GM18951 (cell line): ENCODE data around the gene DNAJB9.

Source experiments
- POLR2A ChIP-seq: IDR thresholded peaks from 4 replicates; pipeline ENCODE4 v1.6.1; 2011; ENCODE audit warnings: mild to moderate bottlenecking; ENCODE audit not compliant: insufficient read length, insufficient read depth; ENCODE audit errors: extremely low read depth
- in situ Hi-C: fragments of 300-500 bp; cut with MboI; formaldehyde crosslinking; loops from one replicate; pipeline ENCODE4 v1.12.0; 2022; ENCODE audit warnings: low sequenced_read_pairs, mixed read lengths, inconsistent platforms; ENCODE audit not compliant: unreplicated experiment

The DNAJB9 gene

DNA sequence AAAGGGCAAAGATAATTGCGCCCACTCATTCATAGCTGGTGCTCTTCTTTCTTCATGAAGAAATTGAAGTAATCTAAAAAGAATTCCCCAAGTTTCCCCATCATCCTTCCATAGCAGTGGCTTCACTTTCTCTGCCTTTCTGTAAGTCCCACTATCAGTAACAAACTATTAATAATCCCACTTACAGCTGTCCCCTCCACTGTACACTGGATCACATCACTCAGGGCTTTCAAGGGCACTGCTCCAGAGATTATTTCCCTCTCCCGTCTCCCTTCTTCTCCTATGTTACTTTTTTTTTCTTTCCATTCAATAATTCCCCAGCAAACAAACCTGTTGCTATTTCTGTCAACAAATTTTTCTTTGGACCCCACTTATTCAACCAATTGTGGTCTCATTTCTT is 16.2 kb downstream of the DNAJB9 start:
- no peak for TF ChIP-seq POLR2A
- in situ Hi-C loops: no loop called here

DNA sequence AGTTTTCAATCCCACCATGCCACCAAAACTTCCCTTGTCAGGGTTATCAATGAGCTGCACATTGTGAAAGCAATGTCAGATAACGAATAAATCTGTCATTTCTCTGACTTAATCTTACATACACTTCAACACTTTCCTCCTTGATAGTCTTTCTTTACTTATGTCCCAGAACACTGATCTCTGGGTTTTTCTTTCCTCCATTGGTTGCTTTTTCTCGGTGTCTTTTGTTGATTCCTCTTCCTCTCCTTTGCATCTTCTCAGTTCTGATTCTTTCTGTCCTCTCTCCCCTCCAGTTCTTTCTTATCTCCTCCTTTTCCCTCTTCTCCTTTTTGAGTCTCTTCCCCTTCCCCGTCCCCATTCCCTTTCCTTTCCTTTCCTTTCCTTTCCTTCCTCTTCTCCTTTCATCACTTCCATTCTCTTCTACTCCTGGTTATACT is 16.6 kb downstream of the DNAJB9 start:
- in situ Hi-C loops: no loop called here
- TF ChIP-seq POLR2A: no peak

DNA sequence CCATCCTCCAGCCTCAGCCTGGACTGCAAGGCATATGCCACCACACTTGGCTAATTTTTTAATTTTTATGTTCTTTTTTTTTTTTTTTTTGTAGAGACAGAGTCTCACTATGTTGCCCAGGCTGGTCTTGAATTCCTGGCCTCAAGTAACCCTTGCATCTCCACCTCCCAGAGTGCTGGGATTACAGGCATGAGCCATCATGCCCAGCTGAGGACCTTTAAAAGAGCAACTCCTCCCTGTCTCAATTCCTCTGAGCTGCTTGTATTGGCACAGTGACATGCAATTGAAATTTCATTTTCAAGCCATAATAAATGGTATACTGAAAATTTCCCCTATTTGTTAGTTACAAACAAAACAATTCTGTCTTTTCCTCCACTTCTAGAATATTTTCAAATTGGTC is 19.5 kb downstream of the DNAJB9 start:
- no peak for TF ChIP-seq POLR2A
- in situ Hi-C loops: no loop called here

DNA sequence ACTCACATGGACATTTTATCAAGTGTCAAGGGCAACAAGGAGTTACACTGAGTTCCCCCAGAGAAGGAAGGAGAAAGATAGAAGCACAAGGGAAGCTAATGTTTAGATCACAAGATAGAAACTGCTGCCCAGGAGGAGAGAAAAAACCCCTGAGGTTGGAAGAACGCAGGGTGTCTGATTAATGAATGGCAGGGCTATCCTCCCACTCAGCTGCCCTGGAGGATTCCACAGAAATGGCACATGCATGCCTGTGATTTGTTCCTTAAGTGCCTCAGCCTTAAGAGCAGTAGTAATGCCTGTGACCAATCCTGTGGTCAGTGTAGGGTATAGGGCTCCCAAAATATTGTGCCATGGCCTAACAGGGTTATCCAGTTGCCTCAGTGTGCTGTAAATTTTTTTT is 20.2 kb downstream of the DNAJB9 start:
- TF ChIP-seq POLR2A: no peak
- in situ Hi-C loops: no loop called here

DNA sequence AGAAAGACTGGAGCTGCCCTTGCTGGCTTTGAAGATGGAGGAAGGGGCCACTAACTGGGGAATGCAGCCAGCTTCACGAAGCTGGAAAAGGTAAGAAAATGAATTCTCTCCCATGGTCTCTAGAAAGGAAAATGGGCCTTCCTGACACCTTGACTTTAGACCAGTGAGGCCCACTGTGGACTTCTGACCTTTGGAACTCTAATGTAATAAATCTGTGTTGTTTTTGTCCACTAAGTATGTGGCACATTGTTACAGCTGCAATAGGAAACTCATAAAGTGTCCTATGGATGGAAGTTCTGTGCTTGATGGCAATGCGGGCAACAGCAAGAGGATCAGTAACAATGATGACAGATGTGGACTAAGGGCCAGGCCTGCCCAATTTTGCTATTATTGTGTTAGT is 20.9 kb downstream of the DNAJB9 start:
- no peak for TF ChIP-seq POLR2A
- in situ Hi-C loops: no loop called here

DNA sequence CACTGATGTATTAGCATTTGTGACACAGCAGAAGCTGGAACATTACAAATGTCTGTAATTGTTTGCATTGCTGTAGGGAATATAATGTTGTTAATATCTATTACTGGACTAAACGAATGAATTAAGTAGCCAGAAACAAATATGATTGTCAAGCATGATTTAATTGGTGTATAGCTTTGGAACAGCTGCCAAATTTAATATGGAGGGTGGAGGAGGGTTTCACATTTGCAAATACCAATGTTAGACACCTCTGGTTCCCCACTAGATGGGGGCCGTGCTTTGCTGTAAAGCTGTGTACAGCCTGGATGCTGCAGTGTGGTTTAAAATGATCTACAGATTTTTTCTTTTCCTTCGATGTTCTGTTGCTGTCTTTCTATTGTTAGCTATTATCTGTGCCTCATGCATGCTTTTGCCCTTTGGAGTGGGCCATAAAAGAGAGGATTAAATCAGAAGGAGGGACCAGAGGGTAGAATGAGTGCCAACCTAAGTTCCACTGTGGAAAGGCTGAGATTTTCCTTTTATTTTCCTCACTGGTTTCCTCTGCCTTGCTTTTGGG is 23.1 kb downstream of the DNAJB9 start:
- in situ Hi-C loops: no loop called here
- no peak for TF ChIP-seq POLR2A

DNA sequence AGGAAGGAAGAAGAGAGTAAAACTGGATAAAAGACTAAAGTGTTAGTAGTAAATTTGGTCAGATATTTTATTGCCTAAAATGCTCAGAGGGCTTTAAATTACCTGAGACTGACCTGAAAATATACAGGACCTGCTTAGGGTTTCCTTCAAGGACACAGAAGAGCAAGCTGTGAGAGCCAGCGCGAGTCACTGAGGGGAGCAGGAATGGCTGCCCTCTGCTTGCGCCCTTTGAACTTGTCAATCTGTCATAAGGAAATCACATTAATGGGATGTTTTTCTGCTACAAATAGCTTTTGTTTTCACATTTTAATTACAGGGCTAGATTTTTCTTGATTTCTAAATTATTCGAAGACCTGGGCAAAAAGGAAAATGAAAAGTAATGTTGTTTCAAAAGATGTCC is 26.9 kb downstream of the DNAJB9 start:
- in situ Hi-C loops: no loop called here
- no peak for TF ChIP-seq POLR2A

DNA sequence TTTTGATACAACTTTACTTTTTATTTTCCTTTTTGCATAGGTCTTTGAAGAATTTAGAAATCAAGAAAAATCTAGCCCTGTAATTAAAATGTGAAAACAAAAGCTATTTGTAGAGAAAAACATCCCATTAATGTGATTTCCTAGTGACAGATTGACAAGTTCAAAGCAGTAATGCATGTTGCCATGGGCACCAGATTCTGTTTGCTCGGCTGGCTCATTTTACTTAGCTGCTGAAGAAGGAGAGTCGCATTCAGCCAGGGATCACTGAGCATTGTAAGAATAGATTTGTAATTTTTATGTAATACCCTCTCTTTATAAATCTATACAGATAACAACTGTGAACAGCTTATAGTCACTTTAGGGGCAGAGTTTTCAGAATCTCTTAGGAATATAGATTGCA is 28.5 kb downstream of the DNAJB9 start:
- in situ Hi-C loops: no loop called here
- no peak for TF ChIP-seq POLR2A

DNA sequence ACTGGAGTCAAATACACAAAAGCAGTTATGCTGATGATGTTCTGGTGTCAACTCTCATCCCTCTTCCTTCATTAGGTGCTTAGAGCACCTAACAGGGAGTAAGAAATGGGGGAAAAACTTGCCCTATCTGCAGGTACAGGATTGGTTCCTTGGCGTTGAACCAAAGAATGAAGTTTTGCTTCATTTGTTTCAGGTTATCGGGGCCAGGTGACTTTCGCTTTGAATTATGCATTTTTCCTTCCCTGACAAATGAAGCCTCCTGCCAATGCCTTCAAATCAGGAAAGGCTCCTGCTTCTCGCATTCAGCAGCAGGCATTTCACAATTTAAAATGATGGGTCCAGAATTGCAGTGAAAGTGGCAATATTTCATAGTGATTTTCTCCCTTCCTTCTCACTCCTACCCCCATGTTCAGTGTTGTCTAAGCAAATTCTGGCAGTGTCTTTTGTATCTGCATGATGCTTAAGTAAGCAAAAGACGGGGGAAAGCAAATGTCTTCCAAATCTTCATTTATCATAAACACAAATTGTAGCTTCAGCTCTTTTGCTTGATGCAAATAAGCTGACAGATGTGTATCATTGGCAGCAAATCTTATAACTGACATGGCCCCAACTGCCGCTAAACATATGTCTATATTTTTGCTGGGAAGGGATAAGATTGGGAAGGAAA is 29.4 kb downstream of the DNAJB9 start:
- TF ChIP-seq POLR2A: no peak
- in situ Hi-C loops: no loop called here

DNA sequence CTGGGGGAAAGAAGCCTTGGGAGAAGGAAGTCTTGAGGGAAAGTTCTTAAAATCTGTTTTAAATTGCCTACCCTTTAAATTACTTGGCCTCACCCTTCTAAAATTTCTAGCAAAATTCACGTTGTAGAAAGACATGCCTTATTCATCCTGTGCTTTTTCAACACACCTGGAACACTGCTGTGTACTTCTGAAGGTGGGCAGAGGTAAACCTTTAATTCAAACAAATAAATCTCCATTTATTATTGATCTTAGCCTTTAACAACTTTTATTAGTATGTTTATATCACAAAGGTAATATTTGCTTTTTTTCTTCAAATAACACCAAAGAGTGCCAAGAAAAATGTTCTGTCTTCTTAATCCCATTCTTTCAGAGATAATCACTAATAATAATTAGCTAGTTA is 30.7 kb downstream of the DNAJB9 start:
- in situ Hi-C loops: no loop called here
- TF ChIP-seq POLR2A: no peak

DNA sequence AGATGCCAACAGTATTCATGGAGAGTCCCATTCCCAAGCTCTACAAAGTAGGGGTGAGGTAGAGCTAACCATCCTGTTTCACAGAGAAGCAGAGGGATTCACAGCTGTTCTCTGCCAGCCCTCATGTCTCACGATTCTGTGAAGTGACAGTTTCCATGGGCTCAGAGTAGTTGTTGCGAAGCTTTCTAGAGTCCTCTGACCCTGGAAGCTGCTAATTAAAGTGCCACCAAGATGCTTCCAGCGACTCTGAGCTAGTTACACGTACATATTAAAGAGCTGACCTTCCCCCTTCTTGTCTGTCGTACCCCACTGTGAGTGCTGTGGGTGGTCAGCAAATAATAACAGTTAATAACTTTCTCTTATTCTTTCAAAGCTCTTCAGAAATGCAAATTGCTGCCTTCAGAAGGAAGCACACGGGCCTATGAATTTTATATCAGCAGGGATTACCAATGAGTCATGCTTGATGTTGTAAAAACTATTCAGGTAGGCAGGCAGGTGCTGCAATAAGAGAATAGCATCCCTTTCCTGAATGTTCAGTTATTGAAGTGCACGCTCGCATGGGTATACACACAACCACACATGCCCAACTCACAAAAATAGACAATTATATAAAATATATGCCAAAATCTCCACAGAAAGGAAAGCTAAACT is 34.1 kb downstream of the DNAJB9 start:
- in situ Hi-C loops: no loop called here
- no peak for TF ChIP-seq POLR2A

DNA sequence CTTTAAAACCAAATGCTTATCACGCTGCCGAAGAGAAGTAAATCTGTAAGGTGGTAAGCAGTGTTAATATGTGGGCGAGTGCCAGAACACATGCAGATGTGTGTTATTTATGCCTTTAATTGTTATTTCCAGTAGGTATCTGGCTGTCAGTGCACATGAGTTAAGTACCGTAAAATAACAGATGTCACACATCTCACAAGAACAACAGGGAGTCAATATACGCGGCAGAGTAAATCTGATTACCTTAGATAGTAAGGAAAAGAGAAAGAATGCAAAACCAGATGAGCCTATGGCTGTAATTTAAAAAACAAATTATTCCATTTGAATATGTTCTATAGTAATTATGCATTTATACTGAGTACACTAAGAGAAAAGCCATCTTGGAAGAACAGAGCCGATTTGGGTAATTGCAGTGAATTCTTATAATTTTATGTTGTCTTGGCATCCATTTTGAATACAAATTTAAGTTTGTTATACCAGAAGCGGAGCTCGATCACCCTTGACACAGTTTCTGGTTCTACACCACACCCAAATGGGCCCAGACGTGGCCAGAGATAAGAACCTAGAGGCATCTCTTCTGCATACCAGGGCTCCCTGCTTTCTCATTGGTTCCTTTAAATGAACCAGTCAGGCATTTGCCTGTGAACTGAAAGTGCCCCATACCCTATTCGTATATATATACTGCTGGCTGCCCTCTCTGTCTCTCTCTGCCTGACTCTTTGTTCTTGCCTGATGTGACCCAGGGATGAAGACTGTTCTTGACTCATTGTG is 34.8 kb downstream of the DNAJB9 start:
- TF ChIP-seq POLR2A: no peak

DNA sequence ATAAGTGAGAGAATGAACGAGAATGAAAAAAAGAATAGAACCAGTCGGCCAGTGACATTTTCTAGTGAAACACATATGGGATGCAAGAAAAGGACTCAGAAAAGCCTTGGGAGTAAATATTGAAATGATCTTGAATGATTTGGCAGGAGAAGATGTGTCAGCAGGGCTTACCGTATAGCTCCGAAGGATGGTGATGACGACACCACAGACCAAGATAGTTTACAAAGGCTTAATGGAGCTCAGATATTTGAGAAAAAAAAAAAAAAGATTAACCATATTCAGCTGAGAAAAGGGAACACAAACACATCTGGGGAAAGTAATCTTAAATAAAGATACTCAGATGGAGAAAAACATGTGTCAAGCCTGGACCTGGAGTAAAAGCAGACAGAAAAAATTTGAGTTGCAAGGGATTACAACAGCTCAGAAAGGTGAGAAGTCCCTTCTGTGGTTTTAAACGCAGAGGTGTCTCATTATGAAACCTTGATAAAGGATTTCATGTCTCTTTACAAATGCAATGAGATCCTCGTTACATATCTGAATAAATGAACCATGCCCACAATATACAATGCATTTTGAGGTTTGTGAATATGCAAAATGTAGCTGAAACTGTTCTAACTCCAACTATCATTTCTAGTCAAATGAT is 36.0 kb downstream of the DNAJB9 start:
- TF ChIP-seq POLR2A: no peak
- in situ Hi-C loops: no loop called here

More for the DNA sequence above, 34.8 kb downstream of the DNAJB9 start:
- in situ Hi-C loops: no loop called here

DNA sequence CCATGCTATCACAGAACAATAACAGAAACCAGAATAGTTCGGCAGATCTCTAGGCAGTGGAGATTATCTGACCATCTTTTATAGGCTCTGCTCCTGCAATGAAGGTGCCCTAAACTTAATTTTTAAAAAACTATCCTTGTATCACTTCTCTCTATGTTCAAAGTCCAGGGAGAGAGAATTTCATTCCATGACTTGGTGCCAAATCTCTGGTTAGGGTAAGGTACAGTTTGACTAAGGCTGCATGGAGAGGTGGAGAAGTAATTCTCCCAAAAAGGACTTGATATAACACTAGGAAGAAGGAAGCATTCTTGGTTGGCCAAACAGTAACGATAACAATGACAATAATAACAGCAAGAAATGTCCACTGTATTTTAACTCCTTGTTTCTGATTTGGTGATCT is 40.0 kb downstream of the DNAJB9 start:
- TF ChIP-seq POLR2A: no peak
- in situ Hi-C loops: no loop called here

DNA sequence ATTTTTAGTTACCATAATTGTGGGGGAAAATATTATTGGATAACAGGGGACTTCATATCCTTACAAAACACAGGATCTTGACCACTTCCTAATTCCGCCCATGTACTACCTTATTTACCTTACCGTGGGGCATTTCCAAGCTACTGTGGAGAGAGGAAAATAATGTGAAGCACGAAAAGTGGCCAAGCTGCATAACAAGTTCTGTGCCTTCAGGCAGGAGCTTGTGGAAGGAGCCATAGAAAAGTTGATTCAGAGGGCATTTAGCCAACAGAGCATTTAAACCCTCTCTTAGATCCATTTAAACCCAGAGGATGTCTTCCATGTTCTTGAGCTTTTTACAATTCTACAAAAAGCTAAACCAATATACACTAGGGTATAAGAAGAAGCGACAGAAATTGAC is 41.6 kb downstream of the DNAJB9 start:
- in situ Hi-C loops: no loop called here
- TF ChIP-seq POLR2A: no peak
